ENCODE measurements around the gene TMPRSS7. TPM values are rescaled to one million over a fixed set of nuclear protein-coding genes. Genes with fewer than 3 reads are reported as not detected.

TMPRSS7 gene
- total RNA-seq, 1 donor from 2014 or later, result not detected

DNA sequence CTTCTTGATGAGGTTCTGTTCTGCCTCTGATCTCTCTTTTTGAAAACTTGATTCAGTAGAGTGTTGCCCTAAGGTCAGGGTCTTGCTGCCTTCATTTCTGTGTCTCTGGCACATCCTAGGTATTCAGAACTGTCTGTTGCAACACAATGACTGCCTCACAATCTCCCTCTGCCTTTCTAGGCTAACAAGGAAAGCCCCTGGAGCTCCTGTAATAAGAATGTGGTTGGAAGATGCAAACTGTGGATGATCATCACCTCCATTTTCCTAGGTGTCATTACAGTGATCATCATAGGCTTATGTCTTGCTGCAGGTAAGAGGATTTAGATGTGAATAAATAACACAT lies 58.6 kb downstream of the TMPRSS7 start:
- intact Hi-C loops (cut with micrococcal nuclease), result no loop called here

DNA sequence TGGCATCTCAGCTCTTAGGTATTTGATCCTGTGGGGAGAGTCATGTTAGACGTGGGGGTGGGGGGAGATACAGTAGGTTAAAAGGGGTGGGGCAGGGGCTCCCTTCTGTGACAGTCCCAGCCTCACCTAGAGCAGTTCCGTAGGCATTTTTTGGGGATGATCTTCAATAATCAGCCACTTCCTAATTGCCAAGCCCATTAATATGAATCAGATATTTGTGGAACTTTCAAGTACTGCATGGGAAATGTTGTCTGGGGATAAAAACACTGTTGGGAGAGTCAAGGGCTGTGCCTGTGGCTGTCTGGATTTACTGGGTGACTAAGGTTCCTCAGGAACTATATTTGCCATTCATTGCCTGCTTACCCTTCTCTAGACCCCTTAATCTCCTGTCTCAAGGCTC lies 61.2 kb downstream of the TMPRSS7 start:
- intact Hi-C loops (cut with micrococcal nuclease), result no loop called here

DNA sequence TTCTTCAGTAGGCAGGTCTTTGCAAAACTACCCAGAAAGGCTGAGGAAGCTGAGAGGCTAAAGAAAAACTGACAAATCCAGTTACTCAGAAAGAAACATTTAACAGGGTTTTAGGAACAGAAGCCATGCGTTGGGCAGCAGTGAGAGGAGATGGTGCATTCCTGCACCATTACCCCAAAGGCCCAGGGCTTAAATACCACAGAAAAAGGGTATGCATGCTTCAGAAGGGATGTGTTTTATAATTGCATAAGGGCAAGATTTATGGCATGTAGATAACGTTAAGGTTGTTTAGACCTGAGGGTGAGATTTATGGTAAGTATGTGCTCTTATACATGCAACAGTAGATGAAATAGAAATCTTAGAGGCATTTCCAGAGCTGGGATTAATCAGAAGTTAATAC lies 61.6 kb downstream of the TMPRSS7 start:
- intact Hi-C loops (cut with micrococcal nuclease), result no loop called here

DNA sequence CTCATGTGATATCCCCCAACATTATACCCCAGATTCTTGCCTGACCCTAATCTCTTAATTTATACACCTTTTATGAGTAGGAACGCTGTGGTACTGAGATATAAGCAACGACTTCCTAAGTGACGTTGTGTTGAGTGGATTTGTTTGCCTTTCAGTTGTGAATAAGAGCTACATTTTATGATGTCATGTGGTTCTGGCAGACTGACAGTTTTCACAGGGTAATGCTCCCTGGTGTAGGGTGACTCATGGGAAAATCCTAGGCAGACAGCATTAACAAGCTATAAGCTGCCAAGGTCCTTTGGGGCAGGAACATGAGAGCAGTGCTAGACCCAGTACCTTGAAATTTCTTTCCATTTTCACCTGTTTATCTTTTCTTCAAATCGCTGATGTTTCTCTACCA lies 62.8 kb downstream of the TMPRSS7 start:
- intact Hi-C loops (cut with micrococcal nuclease), result no loop called here

DNA sequence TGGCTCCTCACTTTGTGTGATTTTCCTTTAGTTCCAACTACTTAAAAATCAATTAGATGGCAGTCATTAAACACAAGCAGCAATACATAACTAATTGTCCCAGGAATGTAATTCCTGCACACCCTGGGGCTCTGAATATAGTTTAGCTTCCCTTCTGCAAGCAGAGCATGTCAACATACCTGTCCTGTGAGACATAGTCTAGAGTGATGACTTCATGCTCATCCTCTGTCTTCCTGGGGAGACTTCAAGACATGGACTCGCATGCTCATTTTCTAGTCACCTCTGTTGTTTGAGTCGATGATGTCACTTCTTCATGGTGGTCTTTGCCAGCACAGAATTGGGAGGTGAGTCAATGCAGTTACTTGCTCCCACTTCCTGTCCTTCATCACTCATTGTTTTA lies 67.4 kb downstream of the TMPRSS7 start:
- intact Hi-C loops (cut with micrococcal nuclease), result no loop called here

DNA sequence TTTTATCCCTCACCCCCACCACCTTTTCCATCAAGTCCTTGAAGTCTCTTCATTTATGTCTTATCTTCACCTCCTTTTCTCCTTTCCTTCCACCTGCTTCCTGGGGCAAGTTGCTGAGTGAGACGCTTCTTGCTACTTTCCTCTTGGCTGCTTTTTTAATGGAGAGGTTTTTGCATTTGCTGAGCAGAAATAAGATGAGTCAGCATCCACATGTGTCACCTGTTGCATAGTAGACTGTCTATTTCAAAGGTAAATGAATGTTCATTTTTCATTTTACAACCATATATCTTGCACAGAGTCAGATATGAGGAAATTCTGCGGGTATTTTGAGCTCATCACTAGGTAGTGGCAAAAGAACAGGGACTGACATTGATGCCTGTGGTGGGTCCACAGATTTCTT lies 70.2 kb downstream of the TMPRSS7 start:
- intact Hi-C loops (cut with micrococcal nuclease), result no loop called here

DNA sequence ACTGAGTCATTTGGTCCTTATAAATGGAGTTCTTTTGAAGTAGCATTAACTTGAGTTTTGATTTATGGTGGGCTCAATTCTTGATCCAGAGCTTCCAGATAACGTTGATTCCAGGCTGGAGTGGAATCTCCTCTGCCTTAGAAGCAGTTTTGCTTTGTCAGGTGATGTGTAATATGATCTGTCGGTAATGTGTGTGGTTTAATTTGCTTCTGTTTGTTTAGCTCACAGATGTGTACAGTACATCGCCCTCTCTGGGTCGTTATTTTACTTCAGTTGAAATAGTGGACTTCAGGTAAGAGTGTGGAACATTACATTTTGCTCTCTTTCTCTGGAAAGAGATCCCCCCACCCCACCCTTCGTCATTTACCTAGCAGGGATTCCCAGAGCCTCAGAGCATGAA lies 74.8 kb downstream of the TMPRSS7 start:
- intact Hi-C loops (cut with micrococcal nuclease), result no loop called here

DNA sequence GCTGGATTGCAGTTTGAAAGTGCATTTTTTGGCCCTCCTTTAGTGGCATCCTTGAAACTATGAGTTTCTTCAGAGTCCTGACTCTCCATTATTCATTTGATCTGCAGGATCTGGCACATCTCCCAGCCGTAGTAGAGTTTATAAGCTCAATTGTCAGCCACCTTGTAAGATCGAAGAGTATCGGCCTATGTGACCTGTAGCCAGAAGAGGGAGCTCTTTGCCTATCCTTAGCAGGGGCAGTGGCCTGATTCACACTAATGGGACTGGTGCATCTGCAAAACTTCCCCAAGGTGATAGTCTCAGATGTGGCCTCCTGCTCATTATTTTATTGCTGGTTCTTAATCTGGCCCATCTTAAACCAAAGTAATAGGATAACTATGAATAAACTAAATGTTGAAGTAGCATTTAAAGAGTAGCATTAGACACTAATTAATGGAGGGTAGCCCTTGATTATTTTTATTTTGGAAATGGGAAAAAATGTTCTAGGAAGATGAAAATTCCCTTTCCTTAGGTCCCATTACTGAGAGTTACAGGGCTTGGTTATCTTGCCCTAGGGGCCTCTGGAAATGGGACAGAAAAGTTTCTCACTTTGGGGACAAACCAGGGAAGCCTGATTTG lies 77.4 kb downstream of the TMPRSS7 start:
- intact Hi-C loops (cut with micrococcal nuclease), result loop anchor here (1.0 to 2.0 kb wide), 8 partner anchors 21 to 419 kb away; partner anchors contain the start of gene GCSAM

DNA sequence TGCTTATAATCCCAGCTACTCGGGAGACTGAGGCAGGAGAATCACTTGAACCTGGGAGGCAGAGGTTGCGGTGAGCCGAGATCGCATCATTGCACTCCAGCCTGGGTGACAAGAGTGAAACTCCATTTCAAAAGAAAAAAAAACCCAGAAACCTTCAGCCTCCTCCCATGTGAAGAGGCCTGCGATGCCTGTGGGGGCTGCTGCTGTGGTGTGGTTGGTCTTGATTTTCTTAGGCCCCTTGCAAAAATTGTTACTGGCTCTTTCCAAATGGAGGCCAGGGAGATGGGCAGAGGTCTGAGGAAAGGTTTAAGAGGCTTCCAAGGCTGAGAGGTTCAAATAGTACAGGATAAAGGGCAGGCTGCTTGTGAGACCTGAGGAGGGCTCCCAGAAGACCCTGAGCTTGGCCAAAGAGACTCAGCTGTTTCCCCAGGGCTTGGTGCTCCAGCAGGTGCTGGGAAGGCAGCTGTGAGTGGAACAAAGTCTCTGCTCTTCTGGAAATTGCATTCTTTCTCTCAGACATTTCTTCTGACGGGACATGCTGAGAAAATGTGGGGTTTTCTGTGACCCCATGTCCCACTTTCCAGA lies 80.1 kb downstream of the TMPRSS7 start:
- intact Hi-C loops (cut with micrococcal nuclease), result no loop called here

DNA sequence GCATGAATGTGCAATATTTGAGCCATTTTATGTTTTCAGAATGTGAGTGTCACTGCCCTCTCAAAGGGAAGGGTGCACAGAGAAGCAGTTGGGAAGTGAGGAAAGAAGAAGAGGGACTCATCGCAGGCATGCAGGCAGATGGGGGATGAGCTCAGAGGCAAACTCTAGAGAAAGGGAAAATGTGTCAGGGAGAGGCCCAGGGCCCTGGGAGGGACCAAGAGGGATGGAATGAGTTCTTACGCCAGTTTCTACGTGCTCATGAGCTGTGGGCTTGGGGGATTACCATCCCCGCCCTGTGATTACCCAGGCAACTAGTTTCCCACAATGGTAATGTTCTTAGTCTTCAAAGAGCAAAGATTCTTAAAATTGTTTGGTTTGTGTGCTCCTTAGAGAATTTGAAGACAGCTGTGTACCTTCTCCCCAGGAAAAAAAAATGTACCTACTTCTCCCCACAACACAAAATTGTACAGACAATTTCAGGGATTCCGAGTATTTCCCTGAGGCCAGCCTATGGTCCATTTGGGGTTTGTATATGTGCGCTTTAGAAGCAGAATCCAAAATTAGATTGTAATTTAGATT lies 80.7 kb downstream of the TMPRSS7 start:
- intact Hi-C loops (cut with micrococcal nuclease), result no loop called here

DNA sequence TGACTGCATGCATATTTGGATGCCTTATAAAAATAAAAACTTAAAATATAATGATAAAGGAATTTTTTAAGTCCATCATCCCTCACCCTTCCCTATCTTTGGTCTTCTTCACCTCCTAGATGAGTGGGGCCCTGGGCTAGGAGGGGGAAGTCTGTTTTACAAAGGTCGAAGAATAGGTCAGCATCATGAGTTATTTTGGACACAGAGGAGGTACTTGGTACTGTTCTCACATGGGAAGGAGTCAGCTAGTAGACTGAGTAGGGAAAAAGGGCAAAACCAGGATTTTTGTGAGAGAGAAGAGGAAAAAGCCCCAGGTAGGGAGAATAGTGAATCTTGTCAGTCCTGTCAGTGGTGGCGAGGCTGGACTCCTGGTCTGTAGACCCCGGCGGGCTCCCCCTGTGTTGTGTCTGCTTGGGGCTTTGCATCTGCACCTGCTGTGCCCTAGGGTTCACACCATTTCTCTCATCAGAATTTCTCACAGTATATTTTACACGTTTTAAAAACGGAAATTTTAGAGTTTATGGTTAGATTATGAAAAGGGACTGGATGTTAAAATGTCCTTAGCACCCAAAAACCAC lies 81.4 kb downstream of the TMPRSS7 start:
- intact Hi-C loops (cut with micrococcal nuclease), result no loop called here

DNA sequence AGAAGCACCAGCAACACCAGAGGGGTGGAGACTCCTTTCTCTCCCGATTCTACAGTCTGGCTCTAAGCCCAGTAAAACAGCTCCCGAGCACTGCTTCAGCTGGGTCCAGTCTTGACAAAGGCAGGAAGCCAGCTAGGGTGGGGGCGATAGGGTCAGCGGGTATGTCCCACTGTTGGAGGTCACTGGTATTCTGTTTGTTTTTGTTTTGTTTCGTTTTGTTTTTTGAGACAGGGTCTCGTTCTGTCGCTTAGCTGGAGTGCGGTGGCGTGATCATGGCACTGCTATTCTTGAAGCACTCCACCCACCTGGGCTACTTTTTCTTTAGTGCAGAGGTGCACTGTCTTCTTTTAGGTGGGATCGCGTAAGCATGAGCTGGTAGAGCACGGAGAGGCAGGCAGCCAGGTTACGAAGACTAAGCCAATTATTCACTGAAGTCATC lies 82.2 kb downstream of the TMPRSS7 start:
- intact Hi-C loops (cut with micrococcal nuclease), result no loop called here

DNA sequence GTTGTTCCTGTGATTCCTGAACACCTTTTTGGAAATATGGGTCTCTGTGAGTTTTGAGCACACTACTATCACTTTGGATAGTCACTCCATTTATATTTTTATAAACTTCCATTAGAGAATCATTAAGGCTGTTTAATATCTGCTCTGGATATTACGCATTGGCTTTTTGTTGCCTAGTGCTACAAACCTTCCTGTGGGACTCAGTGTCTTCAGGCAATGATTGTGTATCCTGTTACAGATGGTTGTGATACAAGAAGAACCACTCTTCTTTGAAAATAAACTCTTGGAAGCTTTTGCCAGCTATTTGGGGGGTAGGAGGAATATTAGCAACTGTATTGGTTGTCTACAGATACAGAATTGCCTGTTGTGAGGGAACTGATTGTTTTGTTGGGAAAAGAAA lies 82.9 kb downstream of the TMPRSS7 start:
- intact Hi-C loops (cut with micrococcal nuclease), result no loop called here

DNA sequence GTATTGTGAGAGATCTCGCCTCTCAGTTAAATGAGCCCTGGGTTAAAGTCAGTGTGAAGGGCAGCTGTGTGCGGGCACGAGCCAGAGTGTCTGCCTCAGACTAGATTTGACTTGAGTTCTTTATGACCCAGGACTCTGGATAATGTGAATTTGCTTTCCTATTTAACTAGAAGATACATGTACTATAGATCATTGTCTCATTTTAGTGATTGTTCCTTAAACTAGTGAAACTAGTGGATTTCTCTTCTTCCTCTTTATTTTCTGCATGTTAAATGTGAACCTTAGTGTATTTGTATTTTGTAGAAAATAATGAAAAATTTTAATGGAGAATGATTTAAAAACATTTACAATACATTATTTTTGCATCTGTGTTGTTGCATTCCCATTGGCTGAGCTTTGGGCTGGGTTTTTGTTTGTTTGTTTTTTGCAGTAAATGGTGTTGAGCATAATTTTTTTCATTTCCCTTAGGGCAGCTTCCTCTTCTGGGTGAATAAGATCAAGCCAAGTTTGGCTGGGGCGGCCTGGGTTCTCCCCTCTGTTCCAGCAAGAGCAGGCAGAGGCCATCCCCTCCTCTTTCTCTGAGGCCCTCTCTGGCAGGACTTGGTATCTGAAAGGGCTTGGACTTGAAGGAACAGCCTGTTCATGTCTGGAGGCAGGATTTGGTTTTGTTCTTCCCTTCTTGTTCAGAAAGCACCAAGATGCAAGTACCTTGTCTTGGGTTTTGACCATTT lies 83.5 kb downstream of the TMPRSS7 start:
- intact Hi-C loops (cut with micrococcal nuclease), result no loop called here

DNA sequence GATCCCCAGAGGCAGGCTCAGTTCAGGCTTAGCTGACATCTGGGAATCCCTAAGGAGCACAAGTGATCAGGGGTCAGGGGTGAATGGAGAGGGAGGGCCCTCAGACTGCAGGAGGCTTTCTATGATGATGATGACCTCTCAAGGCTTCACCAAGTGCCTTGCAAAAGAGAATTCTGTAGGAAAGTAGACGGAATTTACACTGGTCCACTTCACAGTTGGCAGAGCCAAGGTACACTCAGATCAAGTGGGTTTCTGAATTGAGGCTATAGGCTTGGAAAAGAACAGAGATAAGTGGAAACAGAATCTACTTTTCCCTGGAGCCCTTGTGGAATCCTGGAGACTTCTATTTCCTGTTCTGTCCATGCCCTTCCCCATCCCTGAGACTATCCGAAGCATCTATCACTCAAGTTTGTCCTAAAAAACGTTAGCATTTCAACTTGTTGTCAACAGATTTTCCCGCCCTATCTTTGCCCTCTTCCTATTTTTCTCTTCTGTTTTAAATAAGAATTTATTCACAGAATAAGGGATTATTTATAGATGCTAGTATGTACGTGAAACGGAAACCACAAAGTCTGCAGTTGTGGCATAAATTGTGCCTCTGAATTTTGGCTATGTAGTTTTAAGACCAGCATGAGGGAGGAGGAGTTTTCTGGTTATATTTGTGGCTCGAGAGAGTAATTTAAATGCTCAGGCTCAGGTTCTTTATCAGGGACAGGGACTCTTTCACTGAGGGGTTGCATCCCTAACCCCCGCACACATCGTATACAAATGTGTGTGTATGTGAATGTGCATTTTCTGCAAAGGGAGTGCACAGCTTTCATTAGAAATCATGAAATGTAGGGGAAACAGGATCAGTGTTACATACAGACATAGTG lies 85.7 kb downstream of the TMPRSS7 start:
- intact Hi-C loops (cut with micrococcal nuclease), result no loop called here

DNA sequence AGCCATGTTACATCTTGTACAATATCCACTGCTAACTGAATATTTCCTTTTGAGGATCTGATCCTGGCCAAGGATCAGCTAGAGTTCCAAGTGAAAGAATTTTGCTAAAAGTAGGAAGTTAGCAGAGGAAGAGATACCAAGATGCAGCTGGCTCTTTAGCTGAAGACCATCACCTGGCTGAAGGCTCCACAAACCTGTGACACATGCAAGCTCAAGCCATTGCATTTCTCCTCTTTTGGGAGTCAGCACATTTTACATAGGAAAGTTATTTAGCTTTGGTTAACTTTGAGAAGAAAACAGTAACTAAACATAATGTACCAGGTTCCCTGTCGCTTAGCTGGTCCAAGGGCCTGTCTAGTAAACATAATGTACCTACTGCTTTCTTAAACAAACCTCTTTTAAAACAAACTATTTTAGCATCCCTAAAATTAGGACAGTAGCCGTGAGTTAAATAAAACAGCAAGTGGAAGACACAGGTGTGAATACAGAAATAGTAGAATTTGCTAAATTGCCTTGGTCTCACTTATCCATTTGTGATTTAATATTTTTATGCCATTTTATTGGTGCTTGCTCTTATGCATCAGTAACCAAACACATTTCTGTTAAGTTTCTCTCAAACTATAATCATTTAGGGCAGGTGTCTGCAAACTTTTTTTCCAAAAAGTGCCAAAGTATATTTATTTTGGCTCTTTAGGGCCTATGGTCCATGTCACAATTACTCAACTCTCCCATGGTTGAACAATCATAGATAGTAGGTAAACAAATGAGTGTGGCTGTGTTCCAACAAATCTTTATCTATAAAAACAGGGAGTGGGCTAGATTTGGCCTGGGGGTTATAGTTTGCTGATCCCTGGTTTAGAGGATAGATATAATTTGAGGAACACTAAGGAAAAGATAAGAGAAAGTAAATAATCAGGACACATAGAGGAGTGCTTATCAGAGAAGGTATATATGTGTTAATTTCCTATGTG lies 87.3 kb downstream of the TMPRSS7 start:
- intact Hi-C loops (cut with micrococcal nuclease), result no loop called here

DNA sequence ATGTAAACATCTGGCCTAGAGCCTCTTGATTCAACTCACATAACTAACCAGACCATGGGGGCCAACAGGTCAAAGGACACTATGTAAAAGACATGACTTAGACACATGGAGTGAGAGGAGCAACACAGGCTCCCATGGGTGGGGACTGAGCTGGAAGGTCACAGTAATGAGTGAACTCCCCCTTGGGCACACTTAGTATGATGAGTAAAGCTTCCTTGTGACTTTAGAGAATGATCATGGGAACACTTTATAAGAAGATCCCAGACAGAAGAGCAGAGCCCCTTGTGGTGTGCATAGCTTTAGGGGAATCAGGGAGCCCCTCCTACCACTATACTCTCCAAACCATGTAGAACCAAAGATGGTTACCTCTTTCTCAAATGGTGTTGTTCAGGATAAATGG lies 88.3 kb downstream of the TMPRSS7 start:
- intact Hi-C loops (cut with micrococcal nuclease), result no loop called here

DNA sequence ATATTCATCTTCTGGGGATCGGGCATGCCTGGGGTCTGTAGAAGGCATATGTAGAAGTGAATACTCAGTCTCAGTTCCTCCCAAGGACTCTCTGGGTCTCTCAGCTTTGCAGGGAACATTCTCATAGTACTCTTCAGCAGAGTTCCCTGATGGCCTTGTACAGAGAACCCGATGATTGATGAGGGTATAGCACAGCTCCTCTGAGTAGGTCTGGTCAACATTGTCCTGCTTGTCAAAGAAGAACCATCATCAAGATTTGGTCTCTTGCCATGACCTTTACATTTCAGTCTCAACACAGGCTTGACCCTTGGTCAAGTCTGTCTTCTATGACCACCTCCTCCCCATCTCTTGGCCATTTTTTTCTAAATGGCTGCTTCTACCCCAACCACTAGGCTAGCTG lies 89.0 kb downstream of the TMPRSS7 start:
- intact Hi-C loops (cut with micrococcal nuclease), result no loop called here

DNA sequence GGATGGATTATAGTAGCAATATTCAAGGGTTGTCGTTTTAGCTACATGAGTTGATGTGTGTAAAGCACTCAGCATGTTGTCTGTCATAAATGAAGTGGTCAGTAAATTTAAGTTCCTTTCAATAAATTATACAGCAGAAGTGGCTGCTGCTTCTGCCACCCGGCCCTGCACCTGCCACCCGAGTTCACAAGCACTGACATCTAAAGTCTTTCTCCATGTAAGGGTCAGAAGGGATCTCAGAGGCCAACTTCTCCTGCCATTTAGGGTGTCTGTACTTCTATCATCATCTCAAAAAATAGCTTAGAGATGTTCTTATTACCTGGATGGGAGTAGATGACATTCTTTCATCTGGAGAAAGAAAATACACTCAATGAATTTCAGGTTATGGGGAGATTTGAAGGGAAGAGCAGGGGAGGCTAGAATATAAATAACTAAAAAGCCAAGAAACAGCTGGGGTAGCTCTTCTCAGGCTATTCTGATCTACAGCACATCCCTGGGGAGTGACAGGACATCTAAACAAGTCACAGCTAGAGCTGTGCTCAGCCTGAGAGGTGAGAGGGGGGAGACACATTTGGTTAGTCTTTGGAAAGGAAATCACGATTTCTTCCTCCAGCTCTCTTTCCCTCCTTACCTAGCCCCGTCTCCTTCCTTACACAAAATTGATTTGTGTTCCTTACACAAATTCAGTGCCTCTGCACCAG lies 90.5 kb downstream of the TMPRSS7 start:
- intact Hi-C loops (cut with micrococcal nuclease), result loop anchor here (5.0 kb wide), 2 partner anchors 518 to 552 kb away; no protein-coding TSS in a partner anchor
